Smooth muscle cell (in vitro differentiated cells): ENCODE measurements around the gene FSIP1. TPM values are rescaled to one million over a fixed set of nuclear protein-coding genes. Genes with fewer than 3 reads are reported as not detected.

Experiments used
- DNase-seq: peaks from one replicate; lab custom pipeline; 2025; ENCODE audit not compliant: unreplicated experiment; lab: John Stamatoyannopoulos, UW
- H2AFZ ChIP-seq: fragments of 200-600 bp; sonication (generic); 2 replicates; pipeline ENCODE4 v1.6.0; 2016; ENCODE audit warnings: antibody characterized with exemption, low read depth, mild to moderate bottlenecking
- H3F3A ChIP-seq: fragments of 200-600 bp; sonication (generic); 2 replicates; pipeline ENCODE4 v1.6.0; 2017; ENCODE audit warnings: antibody characterized with exemption, low read depth
- H3K27ac ChIP-seq: fragments of 200-600 bp; sonication (generic); 2 replicates; pipeline ENCODE4 v1.5.1; 2016; ENCODE audit warnings: low read depth, mild to moderate bottlenecking
- H3K27me3 ChIP-seq: fragments of 200-600 bp; sonication (generic); 2 replicates; pipeline ENCODE4 v1.6.1; 2016; ENCODE audit warnings: low read depth, mild to moderate bottlenecking
- H3K36me3 ChIP-seq: fragments of 200-600 bp; sonication (generic); 2 replicates; pipeline ENCODE4 v1.5.1; 2016; ENCODE audit warnings: low read depth
- H3K4me1 ChIP-seq: fragments of 200-600 bp; sonication (generic); 2 replicates; pipeline ENCODE4 v1.5.1; 2016; ENCODE audit warnings: low read depth
- H3K4me2 ChIP-seq: fragments of 200-600 bp; sonication (generic); 2 replicates; pipeline ENCODE4 v1.6.0; 2016; ENCODE audit warnings: mild to moderate bottlenecking
- H3K4me3 ChIP-seq: fragments of 200-600 bp; sonication (generic); 2 replicates; pipeline ENCODE4 v1.5.1; 2016; ENCODE audit warnings: mild to moderate bottlenecking
- H3K79me2 ChIP-seq: fragments of 200-600 bp; sonication (generic); 2 replicates; pipeline ENCODE4 v1.6.0; 2016; ENCODE audit warnings: low read depth, mild to moderate bottlenecking
- H3K9ac ChIP-seq: fragments of 200-600 bp; sonication (generic); 2 replicates; pipeline ENCODE4 v1.6.0; 2016; ENCODE audit warnings: low read depth
- H3K9me3 ChIP-seq: fragments of 200-600 bp; sonication (generic); replicated peaks from 2 replicates; pipeline ENCODE4 v1.5.1; 2016; ENCODE audit warnings: low read depth
- H4K20me1 ChIP-seq: fragments of 200-600 bp; sonication (generic); 2 replicates; pipeline ENCODE4 v1.6.0; 2016; ENCODE audit warnings: low read depth
- CTCF ChIP-seq: fragments of 200-600 bp; sonication (generic); IDR thresholded peaks from 2 replicates; pipeline ENCODE4 v1.5.1; 2017; ENCODE audit warnings: borderline replicate concordance, mild to moderate bottlenecking, antibody characterized with exemption; ENCODE audit not compliant: insufficient read depth, poor library complexity, severe bottlenecking
- WGBS: methylation state at CpG from one replicate; pipeline ENCODE4 v1.1.7; 2016; ENCODE audit warnings: low lambda C conversion rate; 5-methylcytosine and 5-hydroxymethylcytosine counted together
- polyA plus RNA-seq: library from polyadenylated mRNA; unstranded; fragments of >200 nt; fragmentation: Nextera tagmentation; extraction: Ambion mirVana; gene quantifications from 2 replicates; pipeline ENCODE4 v1.2.1, GENCODE V29; 2016
- total RNA-seq: library from RNA; depleted of rRNA; stranded (reverse); fragments of >200 nt; gene quantifications from 2 replicates; pipeline ENCODE4 v1.2.3, GENCODE V29; 2014

Gene FSIP1
- total and polyA plus RNA-seq, 2 experiments from 2014 or later: 0.13 to 0.43 TPM

- Histone ChIP-seq H3K27ac (peak overlapping the region; percentile 21), H3K79me2 (peaks cover 41% of the 10 kb centered on the region), H3K9ac (no peak overlapping the region), H3K27me3 (no peaks in the 10 kb centered on the region), H3K9me3 (no peaks in the 10 kb centered on the region), H3K4me3 (peak overlapping the region; percentile 63), H4K20me1 (peaks cover 88% of the 10 kb centered on the region), H3K4me1 (no peaks in the 10 kb centered on the region), H3K4me2 (peak overlapping the region; percentile 92), H3K36me3 (peaks cover 47% of the 10 kb centered on the region), H2AFZ (no peak overlapping the region), H3F3A (peaks cover 59% of the 10 kb centered on the region)
- no peak for TF ChIP-seq CTCF
- DNase-seq: no peak
- WGBS: 96% methylated on average over 3 of the region's 3 CpGs
These were observed 197.8 kb downstream of the FSIP1 start for GRCh38 chr15:39584662-39585388.

GRCh38 chr15:39584266-39584659 is 198.4 kb downstream of the FSIP1 start:
- peaks cover 56% of the 10 kb centered on the region for H3F3A ChIP-seq
- peak overlapping the region; percentile 63 for H3K4me3 ChIP-seq
- no peaks in the 10 kb centered on the region for H3K27me3 ChIP-seq
- peaks cover 83% of the 10 kb centered on the region for H4K20me1 ChIP-seq
- no peak for DNase-seq
- TF ChIP-seq CTCF: no peak
- peak overlapping the region; percentile 21 for H3K27ac ChIP-seq
- no peak overlapping the region for H3K9ac ChIP-seq
- no peak overlapping the region for H2AFZ ChIP-seq
- WGBS: 93% methylated on average over 7 of the region's 7 CpGs
- peaks cover 42% of the 10 kb centered on the region for H3K36me3 ChIP-seq
- H3K4me1 ChIP-seq: peaks cover 3% of the 10 kb centered on the region
- peak overlapping the region; percentile 92 for H3K4me2 ChIP-seq
- peaks cover 41% of the 10 kb centered on the region for H3K79me2 ChIP-seq
- no peaks in the 10 kb centered on the region for H3K9me3 ChIP-seq

- peak overlapping the region; percentile 92 for H3K4me2 ChIP-seq
- peak overlapping the region; percentile 21 for H3K27ac ChIP-seq
- WGBS: 89% methylated on average over 13 of the region's 13 CpGs
- H3K36me3 ChIP-seq: peaks cover 37% of the 10 kb centered on the region
- H3K4me1 ChIP-seq: peaks cover 8% of the 10 kb centered on the region
- H4K20me1 ChIP-seq: peaks cover 77% of the 10 kb centered on the region
- peak; percentile 47 for TF ChIP-seq CTCF
- peak overlapping the region; percentile 63 for H3K4me3 ChIP-seq
- peaks cover 41% of the 10 kb centered on the region for H3K79me2 ChIP-seq
- no peaks in the 10 kb centered on the region for H3K27me3 ChIP-seq
- H3K9ac ChIP-seq: no peak overlapping the region
- H3F3A ChIP-seq: peaks cover 57% of the 10 kb centered on the region
- H3K9me3 ChIP-seq: no peaks in the 10 kb centered on the region
- no peak for DNase-seq
- H2AFZ ChIP-seq: no peak overlapping the region
These were observed 198.9 kb downstream of the FSIP1 start for GRCh38 chr15:39583596-39584265.
